Hepatocyte (in vitro differentiated cells): Measurements from ENCODE around the gene DOP1B.

Experiments used
- CTCF ChIP-seq: fragments of 200-600 bp; sonication (generic); IDR thresholded peaks from 2 replicates; pipeline ENCODE4 v1.5.1; 2016; ENCODE audit warnings: antibody characterized with exemption, mild to moderate bottlenecking; ENCODE audit not compliant: poor library complexity
- EZH2 ChIP-seq: fragments of 200-600 bp; sonication (generic); IDR thresholded peaks from 2 replicates; pipeline ENCODE4 v1.6.1; 2016; ENCODE audit warnings: antibody characterized with exemption, mild to moderate bottlenecking, borderline replicate concordance
- EZH2phosphoT487 ChIP-seq: fragments of 200-600 bp; sonication (generic); IDR thresholded peaks from one replicate; pipeline ENCODE4 v1.6.1; 2018; ENCODE audit warnings: antibody characterized with exemption, mild to moderate bottlenecking, low read depth, moderate library complexity; ENCODE audit not compliant: unreplicated experiment, severe bottlenecking

DNA sequence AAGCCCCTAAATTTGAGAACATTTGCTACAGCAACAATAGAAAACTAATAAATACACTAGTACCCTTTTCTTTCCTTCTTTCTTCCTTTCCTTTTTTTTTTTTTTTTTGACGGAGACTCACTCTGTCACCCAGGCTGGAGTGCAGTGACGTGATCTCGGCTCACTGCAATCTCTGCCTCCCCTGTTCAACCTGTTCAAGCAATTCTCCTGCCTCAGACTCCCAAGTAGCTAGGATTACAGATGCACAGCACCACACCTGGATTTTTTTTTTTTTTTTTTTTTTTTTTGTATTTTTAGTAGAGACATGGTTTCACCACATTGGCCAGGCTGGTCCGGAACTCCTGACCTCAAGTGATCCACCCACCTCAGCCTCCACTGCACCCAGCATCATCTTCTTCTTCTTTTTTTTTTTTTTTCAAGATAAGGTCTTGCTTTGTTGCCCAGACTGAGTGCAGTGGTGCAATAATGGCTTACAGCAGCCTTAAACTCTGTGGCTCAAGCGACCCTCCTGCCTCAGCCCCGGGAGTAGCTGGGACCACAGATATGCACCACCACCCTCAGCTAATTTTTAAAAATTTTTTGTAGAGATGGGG, 41.4 kb upstream of the DOP1B start:
- TF ChIP-seq CTCF (no peak), EZH2phosphoT487 (no peak), EZH2 (no peak)
